Measurements from ENCODE around the gene CDAN1. TPM values are rescaled to one million over a fixed set of nuclear protein-coding genes. Genes with fewer than 3 reads are reported as not detected.

Gene CDAN1, protein sequence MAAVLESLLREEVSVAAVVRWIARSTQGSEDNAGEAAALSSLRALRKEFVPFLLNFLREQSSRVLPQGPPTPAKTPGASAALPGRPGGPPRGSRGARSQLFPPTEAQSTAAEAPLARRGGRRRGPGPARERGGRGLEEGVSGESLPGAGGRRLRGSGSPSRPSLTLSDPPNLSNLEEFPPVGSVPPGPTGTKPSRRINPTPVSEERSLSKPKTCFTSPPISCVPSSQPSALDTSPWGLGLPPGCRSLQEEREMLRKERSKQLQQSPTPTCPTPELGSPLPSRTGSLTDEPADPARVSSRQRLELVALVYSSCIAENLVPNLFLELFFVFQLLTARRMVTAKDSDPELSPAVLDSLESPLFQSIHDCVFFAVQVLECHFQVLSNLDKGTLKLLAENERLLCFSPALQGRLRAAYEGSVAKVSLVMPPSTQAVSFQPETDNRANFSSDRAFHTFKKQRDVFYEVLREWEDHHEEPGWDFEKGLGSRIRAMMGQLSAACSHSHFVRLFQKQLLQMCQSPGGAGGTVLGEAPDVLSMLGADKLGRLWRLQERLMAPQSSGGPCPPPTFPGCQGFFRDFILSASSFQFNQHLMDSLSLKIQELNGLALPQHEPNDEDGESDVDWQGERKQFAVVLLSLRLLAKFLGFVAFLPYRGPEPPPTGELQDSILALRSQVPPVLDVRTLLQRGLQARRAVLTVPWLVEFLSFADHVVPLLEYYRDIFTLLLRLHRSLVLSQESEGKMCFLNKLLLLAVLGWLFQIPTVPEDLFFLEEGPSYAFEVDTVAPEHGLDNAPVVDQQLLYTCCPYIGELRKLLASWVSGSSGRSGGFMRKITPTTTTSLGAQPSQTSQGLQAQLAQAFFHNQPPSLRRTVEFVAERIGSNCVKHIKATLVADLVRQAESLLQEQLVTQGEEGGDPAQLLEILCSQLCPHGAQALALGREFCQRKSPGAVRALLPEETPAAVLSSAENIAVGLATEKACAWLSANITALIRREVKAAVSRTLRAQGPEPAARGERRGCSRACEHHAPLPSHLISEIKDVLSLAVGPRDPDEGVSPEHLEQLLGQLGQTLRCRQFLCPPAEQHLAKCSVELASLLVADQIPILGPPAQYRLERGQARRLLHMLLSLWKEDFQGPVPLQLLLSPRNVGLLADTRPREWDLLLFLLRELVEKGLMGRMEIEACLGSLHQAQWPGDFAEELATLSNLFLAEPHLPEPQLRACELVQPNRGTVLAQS
- 6.7 TPM for total RNA-seq

GRCh38 chr15:42736793-42737528 lies at the start of gene CDAN1:
Gene CDAN1 (minus strand): TSS chr15:42737128. CDS start chr15:42737102, 26 bp downstream.

Other genes with a start within 250 kb of the CDAN1 start
- 63.9 TPM for gene ZNF106, start 246.0 kb downstream of the CDAN1 start, total RNA-seq
- gene SNAP23, start 241.5 kb downstream of the CDAN1 start, total RNA-seq: 30.2 TPM
- gene LRRC57, start 188.3 kb downstream of the CDAN1 start, total RNA-seq: 17.1 TPM
- gene HAUS2, start 188.3 kb downstream of the CDAN1 start, total RNA-seq: 47.1 TPM
- gene STARD9, start 161.5 kb downstream of the CDAN1 start, total RNA-seq: 7.2 TPM
- gene TTBK2, start 183.7 kb upstream of the CDAN1 start, total RNA-seq: 44.5 TPM